DOHH2 (cell line): Measurements from ENCODE around the gene TIAM2.

Experiments used
- H3F3A ChIP-seq: fragments of 200-600 bp; sonication (generic), shearing (Covaris generic); 2 replicates; pipeline ENCODE4 v1.6.0; 2016; ENCODE audit warnings: antibody characterized with exemption, mild to moderate bottlenecking; ENCODE audit not compliant: control insufficient read depth, insufficient read depth
- H3K27ac ChIP-seq: fragments of 200-600 bp; sonication (generic); 2 replicates; pipeline ENCODE4 v1.5.1; 2014; ENCODE audit warnings: low read depth, mild to moderate bottlenecking, low read length, moderate library complexity
- H3K27me3 ChIP-seq: fragments of 200-600 bp; sonication (generic); 2 replicates; pipeline ENCODE4 v1.6.1; 2014; ENCODE audit warnings: mild to moderate bottlenecking, low read length, mixed read lengths; ENCODE audit not compliant: control insufficient read depth
- H3K36me3 ChIP-seq: fragments of 200-600 bp; sonication (generic); 2 replicates; pipeline ENCODE4 v1.6.1; 2014; ENCODE audit warnings: mild to moderate bottlenecking, low read length, moderate library complexity, mixed read lengths; ENCODE audit not compliant: control insufficient read depth
- H3K4me1 ChIP-seq: fragments of 200-600 bp; sonication (generic); 2 replicates; pipeline ENCODE4 v1.6.1; 2014; ENCODE audit warnings: mild to moderate bottlenecking, low read length, mixed read lengths; ENCODE audit not compliant: control insufficient read depth
- H3K4me2 ChIP-seq: fragments of 200-600 bp; sonication (generic); 2 replicates; pipeline ENCODE4 v1.6.0; 2014; ENCODE audit warnings: mild to moderate bottlenecking, low read length, moderate library complexity
- H3K4me3 ChIP-seq: fragments of 200-600 bp; sonication (generic); 2 replicates; pipeline ENCODE4 v1.5.1; 2014; ENCODE audit warnings: mild to moderate bottlenecking, low read length, mixed read lengths
- H3K79me2 ChIP-seq: fragments of 200-600 bp; sonication (generic); 2 replicates; pipeline ENCODE4 v1.6.1; 2014; ENCODE audit warnings: mild to moderate bottlenecking, low read length, mixed read lengths; ENCODE audit not compliant: control insufficient read depth
- H3K9me2 ChIP-seq: fragments of 200-600 bp; sonication (generic); replicated peaks from 2 replicates; pipeline ENCODE4 v1.6.1; 2014; ENCODE audit warnings: mild to moderate bottlenecking, low read length, mixed read lengths; ENCODE audit not compliant: control insufficient read depth
- H3K9me3 ChIP-seq: fragments of 200-600 bp; sonication (generic); 2 replicates; pipeline ENCODE4 v1.6.1; 2014; ENCODE audit warnings: antibody characterized with exemption, low read length, mixed read lengths; ENCODE audit not compliant: control insufficient read depth, insufficient read depth
- H4K20me1 ChIP-seq: fragments of 200-600 bp; sonication (generic); 2 replicates; pipeline ENCODE4 v1.6.0; 2014; ENCODE audit warnings: low read depth, mild to moderate bottlenecking, antibody characterized with exemption, low read length, moderate library complexity; ENCODE audit not compliant: control insufficient read depth, insufficient read depth
- EZH2phosphoT487 ChIP-seq: fragments of 200-600 bp; sonication (generic); IDR thresholded peaks from 2 replicates; pipeline ENCODE4 v1.6.1; 2017; ENCODE audit warnings: borderline replicate concordance, mild to moderate bottlenecking, antibody characterized with exemption, low read length, moderate library complexity, mixed read lengths
- TF ChIP-seq, protein P1 (sequence below): fragments of 200-600 bp; sonication (generic); IDR thresholded peaks from one replicate; pipeline ENCODE4 v1.5.1; 2014; ENCODE audit warnings: antibody characterized with exemption, mild to moderate bottlenecking, low read depth, low read length; ENCODE audit not compliant: poor library complexity, severe bottlenecking

TIAM2 gene

DNA sequence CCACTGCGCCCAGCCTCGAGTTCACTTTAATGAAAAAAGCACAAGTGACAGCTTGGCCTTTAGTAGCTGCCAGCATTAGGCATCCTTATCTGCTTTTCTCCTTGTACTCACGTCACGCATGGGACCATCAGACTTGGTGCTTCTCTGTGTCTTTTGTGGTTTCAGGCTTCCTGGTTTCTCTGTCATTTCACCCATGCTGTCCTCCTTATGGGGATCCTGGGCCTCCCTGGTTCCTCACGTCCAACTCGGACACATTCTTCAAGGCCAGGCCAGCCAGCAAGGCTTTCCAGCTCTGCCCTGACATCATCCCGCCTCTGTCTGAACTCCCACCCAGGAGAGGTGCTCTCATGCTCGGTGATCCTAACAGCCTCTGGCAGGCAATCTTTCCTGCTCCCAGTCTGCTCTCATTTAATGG, 83.2 kb downstream of the TIAM2 start:
- Histone ChIP-seq H3K27me3 (no peaks in the 10 kb centered on the region), H4K20me1 (no peaks in the 10 kb centered on the region), H3K36me3 (no peaks in the 10 kb centered on the region), H3K27ac (no peak overlapping the region), H3K4me3 (no peak overlapping the region), H3K4me2 (no peak overlapping the region), H3K79me2 (no peaks in the 10 kb centered on the region), H3K9me3 (no peaks in the 10 kb centered on the region), H3F3A (no peaks in the 10 kb centered on the region), H3K4me1 (no peaks in the 10 kb centered on the region), H3K9me2 (no peaks in the 10 kb centered on the region)
- no peak for TF ChIP-seq EZH2phosphoT487
- TF ChIP-seq, protein P1, sequence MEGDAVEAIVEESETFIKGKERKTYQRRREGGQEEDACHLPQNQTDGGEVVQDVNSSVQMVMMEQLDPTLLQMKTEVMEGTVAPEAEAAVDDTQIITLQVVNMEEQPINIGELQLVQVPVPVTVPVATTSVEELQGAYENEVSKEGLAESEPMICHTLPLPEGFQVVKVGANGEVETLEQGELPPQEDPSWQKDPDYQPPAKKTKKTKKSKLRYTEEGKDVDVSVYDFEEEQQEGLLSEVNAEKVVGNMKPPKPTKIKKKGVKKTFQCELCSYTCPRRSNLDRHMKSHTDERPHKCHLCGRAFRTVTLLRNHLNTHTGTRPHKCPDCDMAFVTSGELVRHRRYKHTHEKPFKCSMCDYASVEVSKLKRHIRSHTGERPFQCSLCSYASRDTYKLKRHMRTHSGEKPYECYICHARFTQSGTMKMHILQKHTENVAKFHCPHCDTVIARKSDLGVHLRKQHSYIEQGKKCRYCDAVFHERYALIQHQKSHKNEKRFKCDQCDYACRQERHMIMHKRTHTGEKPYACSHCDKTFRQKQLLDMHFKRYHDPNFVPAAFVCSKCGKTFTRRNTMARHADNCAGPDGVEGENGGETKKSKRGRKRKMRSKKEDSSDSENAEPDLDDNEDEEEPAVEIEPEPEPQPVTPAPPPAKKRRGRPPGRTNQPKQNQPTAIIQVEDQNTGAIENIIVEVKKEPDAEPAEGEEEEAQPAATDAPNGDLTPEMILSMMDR, result no peak

DNA sequence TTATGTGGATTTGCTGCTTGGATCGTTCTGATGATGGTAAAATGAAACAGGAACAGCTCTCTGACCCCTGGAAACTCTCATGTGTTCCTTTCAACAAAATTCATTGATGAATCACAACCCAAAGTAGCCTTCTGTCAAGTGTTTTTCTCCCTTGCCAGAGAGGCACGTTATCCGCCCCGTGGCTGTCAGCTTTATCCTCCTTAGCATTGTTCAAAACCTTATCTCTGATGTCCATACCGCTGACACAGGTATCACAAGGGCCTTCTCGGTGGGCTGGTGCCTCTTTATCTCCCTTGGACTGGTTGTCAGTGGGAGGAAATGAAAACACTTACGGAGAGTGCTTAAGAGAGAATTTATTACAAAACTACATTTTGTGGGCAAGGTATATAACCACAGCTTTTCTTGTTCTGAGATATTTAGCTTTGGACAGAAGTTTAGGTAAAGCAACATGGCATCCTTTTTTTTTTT, 84.9 kb downstream of the TIAM2 start:
- Histone ChIP-seq H3K79me2 (no peaks in the 10 kb centered on the region), H3K4me3 (no peak overlapping the region), H3K36me3 (no peaks in the 10 kb centered on the region), H3K9me2 (no peaks in the 10 kb centered on the region), H3K4me2 (no peak overlapping the region), H4K20me1 (no peaks in the 10 kb centered on the region), H3K9me3 (no peaks in the 10 kb centered on the region), H3K27me3 (peaks cover 3% of the 10 kb centered on the region; the same call in 1 of the 2 replicates), H3K27ac (no peak overlapping the region), H3K4me1 (no peaks in the 10 kb centered on the region), H3F3A (no peaks in the 10 kb centered on the region)
- no peak for TF ChIP-seq EZH2phosphoT487
- TF ChIP-seq, protein P1, result no peak

DNA sequence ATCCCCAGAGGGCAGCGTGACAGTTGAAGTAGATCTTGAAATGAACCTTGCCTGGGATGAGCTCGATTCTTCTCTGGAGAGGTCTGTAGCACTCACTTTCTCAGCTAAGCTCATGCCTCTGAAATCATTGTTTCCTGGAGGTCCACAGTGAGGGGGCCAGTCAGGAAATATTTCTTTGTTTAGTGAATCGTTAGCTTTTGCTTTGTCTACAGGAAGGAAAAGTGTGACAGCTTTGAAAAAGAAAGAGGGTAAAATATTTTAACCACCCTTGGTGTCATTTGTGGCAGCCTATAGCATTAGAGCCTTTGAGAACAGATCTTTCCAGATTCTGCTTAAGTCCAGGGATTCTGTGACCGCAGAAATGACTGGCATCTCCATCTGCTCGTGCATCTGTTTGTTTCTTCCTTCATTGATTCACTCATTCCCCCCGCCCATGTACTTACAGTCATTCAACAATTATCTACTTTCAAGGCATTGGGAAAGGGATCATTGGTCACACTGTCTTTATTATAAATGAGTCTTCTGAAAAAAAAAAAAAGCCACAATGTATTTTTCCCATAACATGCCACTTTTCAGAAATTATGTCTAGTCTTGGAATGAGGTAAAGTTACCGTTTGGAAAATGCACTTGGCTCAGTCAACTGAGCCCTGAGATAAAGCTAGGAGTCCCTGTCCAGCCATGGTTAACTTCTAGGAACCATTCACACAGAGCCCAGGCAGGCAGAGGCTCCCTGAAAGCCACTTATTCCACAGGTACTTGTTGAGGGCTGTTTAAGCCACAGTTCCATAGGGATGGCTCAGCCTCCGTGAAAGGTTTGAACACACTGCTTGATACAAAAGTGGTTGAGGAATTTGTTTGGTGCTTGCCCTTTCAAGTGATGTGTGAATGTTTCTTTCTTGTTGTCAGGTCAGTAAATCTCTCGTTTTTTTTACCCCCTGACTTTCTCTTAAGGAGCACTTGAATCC, 86.0 kb downstream of the TIAM2 start:
- H3K9me3 ChIP-seq, result no peaks in the 10 kb centered on the region
- no peaks in the 10 kb centered on the region for H3K79me2 ChIP-seq
- no peaks in the 10 kb centered on the region for H3F3A ChIP-seq
- H3K9me2 ChIP-seq, result no peaks in the 10 kb centered on the region
- peaks cover 5% of the 10 kb centered on the region; the same call in 1 of the 2 replicates for H3K27me3 ChIP-seq
- TF ChIP-seq, protein P1, result no peak
- TF ChIP-seq EZH2phosphoT487, result no peak
- H3K4me2 ChIP-seq, result no peak overlapping the region
- H3K36me3 ChIP-seq, result no peaks in the 10 kb centered on the region
- no peak overlapping the region for H3K27ac ChIP-seq
- no peaks in the 10 kb centered on the region for H4K20me1 ChIP-seq
- no peak overlapping the region for H3K4me3 ChIP-seq
- H3K4me1 ChIP-seq, result no peaks in the 10 kb centered on the region
